CD4-positive, alpha-beta T cell treated with Interleukin-15 for 1 hour (primary cell): ENCODE measurements around the gene PLCL1.
"Not testable (repeated sequence)": the region's sequence is repeated elsewhere in the genome, so short reads cannot be mapped to it uniquely, and the experiment has no call there.

Experiments
- DNase-seq: peaks from one replicate; pipeline ENCODE4 v3.0.0-alpha.2; 2020

PLCL1 gene

DNA sequence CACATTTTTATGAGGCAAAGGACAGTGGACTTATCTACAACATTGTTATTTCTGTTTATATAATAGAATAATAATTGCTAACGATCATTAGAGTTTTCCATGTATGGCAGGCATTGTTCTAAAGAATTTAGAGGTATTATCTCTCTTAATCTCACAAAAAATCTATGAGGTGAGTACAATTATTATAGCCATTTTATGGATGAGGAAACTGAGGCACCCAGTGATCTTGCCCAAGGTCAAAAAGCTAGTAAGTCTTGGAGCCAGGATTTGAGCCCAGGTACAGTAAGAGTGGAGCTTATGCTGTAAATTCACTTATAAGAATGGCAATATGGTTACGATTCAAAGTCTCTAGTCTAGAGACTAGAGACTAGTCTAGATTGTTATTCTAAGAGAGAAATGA is 331.7 kb downstream of the PLCL1 start:
- DNase-seq, result no peak

DNA sequence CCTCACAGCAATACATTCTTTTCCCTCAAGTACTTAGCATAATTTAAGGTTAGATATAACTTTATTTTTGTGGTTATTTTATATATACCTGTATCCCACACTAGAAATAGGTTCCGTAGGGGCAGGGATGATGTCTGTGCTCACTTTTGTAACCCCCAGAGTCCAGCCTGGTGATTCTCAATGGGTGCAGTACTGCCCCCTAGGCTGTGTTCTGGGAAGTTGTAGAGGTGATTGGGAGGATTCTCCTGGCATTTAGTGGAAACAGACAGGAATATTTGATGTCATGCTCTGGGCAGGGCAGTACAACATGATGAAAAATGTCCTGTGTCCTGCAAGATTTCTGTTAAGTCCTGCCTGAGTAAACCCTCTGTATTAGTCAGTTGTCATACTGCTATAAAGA is 333.3 kb downstream of the PLCL1 start:
- DNase-seq, result no peak

- DNase-seq, result no peak
Observed at GRCh38 chr2:198141726-198142125, 337.3 kb downstream of the PLCL1 start.

DNA sequence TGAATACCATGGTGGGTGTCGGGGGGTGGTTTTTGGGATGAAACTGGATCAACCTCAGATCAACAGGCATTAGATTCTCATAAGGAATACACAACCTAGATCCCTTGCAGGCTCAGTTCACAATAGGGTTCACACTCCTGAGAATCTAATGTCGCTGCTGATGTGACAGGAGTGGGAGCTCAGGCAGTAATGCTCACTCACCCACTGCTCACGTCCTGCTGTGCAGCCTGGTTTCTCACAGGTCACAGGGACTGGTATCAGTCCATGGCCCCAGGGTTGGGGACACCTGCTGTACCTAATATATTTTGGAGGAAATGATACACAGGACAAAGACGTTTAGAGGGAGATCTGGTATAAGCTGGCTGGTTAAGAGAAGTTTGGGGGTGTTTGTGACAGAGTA is 338.8 kb downstream of the PLCL1 start:
- no peak for DNase-seq

GRCh38 chr2:198143793-198144192 is 339.4 kb downstream of the PLCL1 start:
- no peak for DNase-seq

DNA sequence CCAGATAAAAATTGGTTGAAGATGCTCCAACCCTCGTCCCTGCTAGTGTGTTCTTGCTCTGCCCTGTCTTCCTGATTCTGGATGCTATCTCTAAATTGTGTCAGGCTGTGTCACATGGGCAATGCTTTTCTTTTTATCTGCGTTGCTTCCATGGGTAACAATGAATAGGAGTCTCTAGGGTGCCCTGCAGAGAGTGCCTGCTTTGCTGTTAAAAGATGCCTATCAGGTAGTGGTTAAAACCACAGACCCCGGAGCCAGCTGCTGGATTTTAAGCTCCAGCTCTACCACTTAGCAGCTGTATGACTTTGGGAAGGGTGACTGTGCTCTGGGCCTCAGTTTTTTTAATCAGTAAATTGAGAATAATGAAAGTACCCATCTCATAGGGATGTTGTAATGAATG is 340.3 kb downstream of the PLCL1 start:
- DNase-seq, result no peak

- DNase-seq, result no peak
Observed at GRCh38 chr2:198146346-198146940, 342.1 kb downstream of the PLCL1 start.

GRCh38 chr2:198157314-198157713 is 352.9 kb downstream of the PLCL1 start:
- DNase-seq, result no peak

DNA sequence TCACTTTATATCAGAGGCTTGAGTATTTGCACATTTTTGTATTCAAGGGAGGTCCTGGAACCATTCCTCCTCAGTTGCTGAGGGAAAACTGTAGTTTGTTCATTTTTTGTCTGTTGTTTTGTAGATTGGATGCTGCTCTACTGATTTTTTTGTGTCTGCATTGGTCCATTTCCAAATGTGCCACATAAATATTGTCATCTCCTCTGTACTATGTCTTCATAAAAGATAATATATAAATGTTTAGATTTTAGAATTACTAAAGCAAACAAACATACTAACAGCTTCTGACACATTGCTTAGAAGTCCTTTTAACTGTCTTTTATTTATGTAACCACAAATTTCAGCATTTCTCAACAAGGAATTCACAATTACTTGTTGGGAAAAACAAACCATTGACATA is 356.8 kb downstream of the PLCL1 start:
- DNase-seq, result no peak

DNA sequence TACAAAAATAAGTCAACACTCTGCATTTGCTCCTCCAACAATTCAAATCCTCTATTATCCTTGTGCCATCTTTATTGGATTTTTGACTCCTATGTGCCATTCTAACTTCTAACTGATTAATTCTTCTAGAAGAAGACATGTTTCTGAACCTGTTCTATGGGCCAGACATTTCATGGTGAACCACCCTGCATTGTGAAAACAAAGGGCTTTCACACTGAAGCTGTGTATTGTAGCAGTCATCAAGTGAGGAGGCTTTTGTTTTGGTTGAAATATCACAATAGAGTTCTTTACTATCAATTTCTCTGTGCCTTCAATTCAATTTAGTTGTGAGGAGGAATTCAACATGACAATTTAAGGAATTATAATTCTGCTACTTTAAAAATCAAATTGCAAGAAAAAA is 357.9 kb downstream of the PLCL1 start:
- no peak for DNase-seq

DNA sequence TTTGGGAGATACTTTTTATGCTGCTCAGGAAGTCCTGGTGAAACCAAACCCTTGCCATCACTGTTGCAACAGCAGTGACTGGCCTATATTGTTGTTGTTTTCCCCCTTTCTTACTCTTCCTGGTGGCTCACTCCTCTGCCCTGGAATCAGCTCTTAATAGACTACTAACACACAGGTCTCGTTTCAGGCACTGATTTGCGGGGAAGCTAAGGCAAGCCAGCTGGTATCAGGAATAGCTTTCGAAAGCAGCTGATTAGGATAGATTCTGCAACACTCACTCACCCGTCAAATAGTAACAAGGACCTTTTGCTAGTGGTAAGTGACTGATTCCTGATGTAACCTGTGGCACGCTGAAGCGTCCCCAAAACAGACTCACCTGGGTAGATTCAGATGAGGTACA is 360.4 kb downstream of the PLCL1 start:
- DNase-seq, result no peak

DNA sequence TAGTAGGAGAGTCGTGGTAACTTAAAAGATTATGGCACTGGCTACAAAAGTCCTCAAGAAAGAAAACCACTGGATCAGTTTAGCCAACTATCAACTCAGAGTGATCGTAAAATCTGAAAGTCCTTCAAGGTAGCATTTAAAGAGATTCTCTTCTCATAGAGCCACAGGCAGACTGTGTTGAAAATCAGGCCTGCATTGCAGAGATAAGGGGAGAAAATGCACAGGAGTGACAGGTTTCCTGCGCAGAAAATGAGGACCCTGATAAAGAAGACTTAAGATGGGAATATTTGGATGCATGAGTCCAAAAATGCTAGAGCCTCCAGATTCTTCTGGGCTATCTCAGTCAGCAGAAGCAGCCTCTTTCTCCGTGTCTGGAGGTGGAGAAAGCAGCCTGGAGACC is 360.9 kb downstream of the PLCL1 start:
- no peak for DNase-seq

- DNase-seq, result no peak
Observed at GRCh38 chr2:198167346-198167745, 363.0 kb downstream of the PLCL1 start.

DNA sequence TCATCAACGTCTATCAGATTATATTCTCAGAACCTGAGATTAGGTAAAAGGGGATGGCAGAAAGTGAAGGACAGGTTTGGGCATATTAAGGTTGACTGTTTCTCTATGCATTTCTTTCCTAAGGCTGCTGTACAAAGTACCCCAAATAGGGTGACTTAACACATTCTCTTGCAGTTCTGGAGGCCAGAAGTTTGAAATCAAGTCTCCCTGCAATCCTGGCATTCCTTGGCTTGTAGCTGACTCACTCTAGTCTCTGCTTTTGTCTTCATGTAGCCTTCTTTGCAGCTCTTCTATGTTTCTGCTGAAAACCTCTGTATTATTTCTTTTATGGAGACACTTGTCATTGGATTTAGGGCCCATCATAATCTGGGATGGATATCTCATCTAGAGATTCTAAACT is 364.3 kb downstream of the PLCL1 start:
- DNase-seq, result no peak

GRCh38 chr2:198173242-198173641 is 368.8 kb downstream of the PLCL1 start:
- no peak for DNase-seq

GRCh38 chr2:198173864-198174263 is 369.5 kb downstream of the PLCL1 start:
- DNase-seq, result no peak

DNA sequence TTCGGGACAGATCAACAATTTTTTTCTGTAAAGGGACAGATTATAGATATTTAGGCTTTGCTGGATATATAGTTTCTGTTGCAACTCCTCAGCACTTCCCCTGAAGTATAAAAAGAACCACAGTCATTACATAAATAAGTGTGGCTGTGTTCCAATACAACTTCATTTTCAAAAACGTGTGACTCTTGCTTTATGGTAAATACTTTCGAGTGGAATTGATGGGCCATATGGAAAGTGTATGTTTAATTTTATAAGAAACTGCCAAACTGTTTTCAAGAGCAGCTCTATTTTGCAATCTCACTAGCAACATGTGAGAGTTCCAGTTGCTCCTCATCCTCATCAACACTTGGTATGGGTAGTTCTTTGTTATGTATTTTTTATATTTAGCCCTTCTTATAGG is 370.9 kb downstream of the PLCL1 start:
- no peak for DNase-seq

GRCh38 chr2:198177040-198177439 is 372.6 kb downstream of the PLCL1 start:
- DNase-seq, result no peak

DNA sequence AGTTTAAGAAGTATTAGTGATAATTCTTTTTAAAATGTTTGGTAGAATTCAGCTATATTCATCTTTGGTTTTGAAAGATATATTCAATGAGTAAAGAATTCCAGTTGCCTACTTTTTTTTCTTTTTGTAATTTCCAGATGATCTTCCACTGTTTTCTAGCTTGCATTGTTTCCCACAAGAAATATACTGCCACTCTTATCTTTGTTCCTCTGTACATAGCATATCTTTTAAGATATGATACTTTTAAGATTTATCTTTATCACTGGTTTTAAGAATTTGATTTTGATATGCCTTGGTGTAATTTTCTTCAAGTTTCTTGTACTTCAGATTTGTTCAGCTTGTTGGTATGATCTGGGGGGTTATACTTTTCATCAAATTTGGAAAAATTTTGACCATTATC is 374.4 kb downstream of the PLCL1 start:
- DNase-seq, result no peak

- no peak for DNase-seq
Observed at GRCh38 chr2:198186257-198186656, 381.9 kb downstream of the PLCL1 start.

DNA sequence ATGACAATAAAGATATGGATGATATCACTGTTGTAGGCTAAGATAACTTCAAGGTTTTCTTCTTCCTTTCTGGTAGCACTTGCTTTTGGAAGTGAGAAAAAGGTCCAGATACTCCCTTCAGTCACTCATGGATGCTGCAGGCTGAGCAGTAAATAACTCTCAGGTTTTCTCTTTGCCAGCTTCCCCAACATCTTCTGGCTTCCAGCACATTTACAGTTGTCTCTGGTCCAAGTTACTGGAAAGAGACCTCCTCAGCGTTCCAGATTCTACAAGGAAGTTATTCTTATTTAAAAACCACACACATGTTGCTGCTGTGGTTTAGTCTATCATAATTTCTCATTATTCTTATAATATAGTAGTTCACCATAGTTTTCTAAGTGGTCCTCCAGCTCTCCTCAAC is 383.4 kb downstream of the PLCL1 start:
- DNase-seq, result no peak

GRCh38 chr2:198188982-198189381 is 384.6 kb downstream of the PLCL1 start:
- DNase-seq, result no peak

GRCh38 chr2:198191651-198192050 is 387.3 kb downstream of the PLCL1 start:
- DNase-seq, result no peak

- DNase-seq, result not testable (repeated sequence)
Observed at GRCh38 chr2:198196556-198196955, 392.2 kb downstream of the PLCL1 start.
